ENCODE measurements around the gene SERPINA3.

Gene SERPINA3

DNA sequence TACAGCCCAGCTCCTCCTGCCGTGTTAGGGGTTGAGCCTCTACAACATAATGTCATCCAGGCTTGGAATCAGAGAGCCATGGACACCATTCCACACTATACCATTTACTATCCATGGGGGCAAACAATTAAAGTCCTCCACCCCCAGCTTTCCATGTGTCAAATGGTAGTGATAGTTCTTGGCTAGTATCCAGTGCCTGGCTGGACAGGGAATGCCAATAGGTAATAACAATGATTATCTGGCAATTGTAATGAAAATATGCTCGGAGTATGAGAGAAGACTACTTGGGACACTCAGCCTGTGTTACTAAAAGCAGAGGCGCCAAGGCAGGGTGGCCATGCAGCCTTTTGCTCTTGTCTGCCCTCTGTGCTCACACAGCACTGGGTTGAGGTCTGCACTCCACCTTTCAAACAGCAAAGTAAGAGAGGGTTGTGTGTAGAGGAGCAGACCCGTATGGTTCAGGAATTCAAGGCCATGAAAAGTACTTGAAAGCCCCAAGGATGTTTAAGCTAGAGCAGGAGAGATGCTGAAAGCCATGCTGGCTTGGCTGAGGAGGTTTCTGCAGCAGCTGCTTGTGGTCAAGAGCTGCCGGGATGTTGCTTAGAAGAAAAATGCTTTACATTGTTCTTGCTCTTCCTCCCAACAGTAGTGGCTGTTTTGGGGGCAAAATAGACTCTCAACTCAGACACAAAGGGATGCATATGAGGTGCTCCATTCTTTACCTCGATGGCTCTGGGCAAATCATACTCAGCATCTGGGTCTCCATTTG is 10.6 kb downstream of the SERPINA3 start:
- Histone ChIP-seq H3K4me3 (ENCODE audit: low read depth, low read length) (no peak overlapping the region), H3K9ac (ENCODE audit: low read length) (no peak overlapping the region), H3K9me3 (ENCODE audit: control insufficient read depth, insufficient read depth, low read depth, low read length) (peaks cover 22% of the 10 kb centered on the region), H3K4me1 (ENCODE audit: control insufficient read depth, insufficient read depth, low read length) (no peaks in the 10 kb centered on the region), H3K27ac (ENCODE audit: low read depth, low read length) (no peak overlapping the region), H3K27me3 (ENCODE audit: control insufficient read depth, insufficient read depth, low read length) (peaks cover 22% of the 10 kb centered on the region; the same call in 1 of the 2 replicates), H3K36me3 (ENCODE audit: control insufficient read depth, insufficient read depth, low read length) (no peaks in the 10 kb centered on the region)

DNA sequence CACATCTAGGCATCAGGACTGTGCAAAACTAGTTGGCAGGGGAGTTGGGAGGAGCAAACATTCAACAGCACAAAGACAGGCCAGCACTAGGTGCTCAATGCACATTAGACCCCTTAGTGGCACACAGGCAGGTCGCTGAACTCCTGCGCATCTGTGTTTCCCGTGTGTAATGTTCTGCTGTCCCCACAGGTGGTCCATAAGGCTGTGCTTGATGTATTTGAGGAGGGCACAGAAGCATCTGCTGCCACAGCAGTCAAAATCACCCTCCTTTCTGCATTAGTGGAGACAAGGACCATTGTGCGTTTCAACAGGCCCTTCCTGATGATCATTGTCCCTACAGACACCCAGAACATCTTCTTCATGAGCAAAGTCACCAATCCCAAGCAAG is 11.2 kb downstream of the SERPINA3 start:
- Histone ChIP-seq H3K4me1 (ENCODE audit: control insufficient read depth, insufficient read depth, low read length) (no peaks in the 10 kb centered on the region), H3K9me3 (ENCODE audit: control insufficient read depth, insufficient read depth, low read depth, low read length) (peaks cover 17% of the 10 kb centered on the region), H3K4me3 (ENCODE audit: low read depth, low read length) (no peak overlapping the region), H3K9ac (ENCODE audit: low read length) (no peak overlapping the region), H3K36me3 (ENCODE audit: control insufficient read depth, insufficient read depth, low read length) (no peaks in the 10 kb centered on the region), H3K27ac (ENCODE audit: low read depth, low read length) (no peak overlapping the region), H3K27me3 (ENCODE audit: control insufficient read depth, insufficient read depth, low read length) (peaks cover 22% of the 10 kb centered on the region; the same call in 1 of the 2 replicates)

- H3K4me1 ChIP-seq (ENCODE audit: control insufficient read depth, insufficient read depth, low read length): no peaks in the 10 kb centered on the region
- no peak overlapping the region for H3K27ac ChIP-seq (ENCODE audit: low read depth, low read length)
- H3K9me3 ChIP-seq (ENCODE audit: control insufficient read depth, insufficient read depth, low read depth, low read length): peaks cover 11% of the 10 kb centered on the region
- no peak overlapping the region for H3K4me3 ChIP-seq (ENCODE audit: low read depth, low read length)
- H3K27me3 ChIP-seq (ENCODE audit: control insufficient read depth, insufficient read depth, low read length): peaks cover 24% of the 10 kb centered on the region; the same call in 1 of the 2 replicates
- no peaks in the 10 kb centered on the region for H3K36me3 ChIP-seq (ENCODE audit: control insufficient read depth, insufficient read depth, low read length)
- no peak overlapping the region for H3K9ac ChIP-seq (ENCODE audit: low read length)
Measured at GRCh38 chr14:94623856-94624499, 11.8 kb downstream of the SERPINA3 start.

- Histone ChIP-seq H3K4me3 (ENCODE audit: low read depth, low read length) (no peak overlapping the region), H3K4me1 (ENCODE audit: control insufficient read depth, insufficient read depth, low read length) (no peaks in the 10 kb centered on the region)
Measured at GRCh38 chr14:94624537-94625352, 12.6 kb downstream of the SERPINA3 start.

GRCh38 chr14:94625353-94625635 is 13.1 kb downstream of the SERPINA3 start:
- no peaks in the 10 kb centered on the region for H3K9me3 ChIP-seq (ENCODE audit: control insufficient read depth, insufficient read depth, low read depth, low read length)
- H3K36me3 ChIP-seq (ENCODE audit: control insufficient read depth, insufficient read depth, low read length): no peaks in the 10 kb centered on the region
- H3K9ac ChIP-seq (ENCODE audit: low read length): no peak overlapping the region
- H3K4me1 ChIP-seq (ENCODE audit: control insufficient read depth, insufficient read depth, low read length): no peaks in the 10 kb centered on the region
- no peak overlapping the region for H3K27ac ChIP-seq (ENCODE audit: low read depth, low read length)
- no peak overlapping the region for H3K4me3 ChIP-seq (ENCODE audit: low read depth, low read length)
- peaks cover 28% of the 10 kb centered on the region for H3K27me3 ChIP-seq (ENCODE audit: control insufficient read depth, insufficient read depth, low read length)

More at GRCh38 chr14:94624537-94625352, 12.6 kb downstream of the SERPINA3 start:
- H3K27ac ChIP-seq (ENCODE audit: low read depth, low read length): no peak overlapping the region
- no peak overlapping the region for H3K9ac ChIP-seq (ENCODE audit: low read length)
- peaks cover 28% of the 10 kb centered on the region for H3K27me3 ChIP-seq (ENCODE audit: control insufficient read depth, insufficient read depth, low read length)
- H3K9me3 ChIP-seq (ENCODE audit: control insufficient read depth, insufficient read depth, low read depth, low read length): peaks cover 3% of the 10 kb centered on the region; the same call in 1 of the 2 replicates
- no peaks in the 10 kb centered on the region for H3K36me3 ChIP-seq (ENCODE audit: control insufficient read depth, insufficient read depth, low read length)

GRCh38 chr14:94628578-94628977 is 16.4 kb downstream of the SERPINA3 start:
- peaks cover 5% of the 10 kb centered on the region; the same call in 1 of the 2 replicates for H3K9me3 ChIP-seq (ENCODE audit: control insufficient read depth, insufficient read depth, low read depth, low read length)
- no peak overlapping the region for H3K9ac ChIP-seq (ENCODE audit: low read length)
- H3K27ac ChIP-seq (ENCODE audit: low read depth, low read length): no peak overlapping the region
- no peak overlapping the region for H3K4me3 ChIP-seq (ENCODE audit: low read depth, low read length)
- no peaks in the 10 kb centered on the region for H3K36me3 ChIP-seq (ENCODE audit: control insufficient read depth, insufficient read depth, low read length)
- peaks cover 28% of the 10 kb centered on the region for H3K27me3 ChIP-seq (ENCODE audit: control insufficient read depth, insufficient read depth, low read length)
- H3K4me1 ChIP-seq (ENCODE audit: control insufficient read depth, insufficient read depth, low read length): no peaks in the 10 kb centered on the region

DNA sequence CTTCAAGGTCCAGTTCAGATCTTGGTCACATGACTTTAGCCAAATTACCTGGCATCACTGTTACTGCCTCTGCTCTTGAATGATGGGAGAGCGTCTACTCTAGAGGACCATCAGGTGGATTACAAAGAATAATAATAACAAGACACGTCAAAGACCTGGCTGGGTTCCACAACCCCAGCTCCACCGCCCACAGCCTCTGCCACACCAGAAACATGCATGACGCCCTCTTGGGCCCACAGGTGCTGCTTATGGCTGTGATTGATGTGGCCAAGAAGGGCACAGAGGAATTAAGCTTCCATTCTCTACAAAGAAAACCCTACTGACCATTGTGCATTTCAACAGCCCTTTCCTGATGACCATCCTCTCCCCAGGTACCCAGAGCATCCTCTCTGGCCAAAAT is 18.2 kb downstream of the SERPINA3 start:
- H3K27me3 ChIP-seq (ENCODE audit: control insufficient read depth, insufficient read depth, low read length): peaks cover 10% of the 10 kb centered on the region
- H3K27ac ChIP-seq (ENCODE audit: low read depth, low read length): no peak overlapping the region
- no peaks in the 10 kb centered on the region for H3K4me1 ChIP-seq (ENCODE audit: control insufficient read depth, insufficient read depth, low read length)
- no peak overlapping the region for H3K4me3 ChIP-seq (ENCODE audit: low read depth, low read length)
- H3K9me3 ChIP-seq (ENCODE audit: control insufficient read depth, insufficient read depth, low read depth, low read length): peaks cover 5% of the 10 kb centered on the region; the same call in 1 of the 2 replicates
- no peak overlapping the region for H3K9ac ChIP-seq (ENCODE audit: low read length)
- H3K36me3 ChIP-seq (ENCODE audit: control insufficient read depth, insufficient read depth, low read length): no peaks in the 10 kb centered on the region

DNA sequence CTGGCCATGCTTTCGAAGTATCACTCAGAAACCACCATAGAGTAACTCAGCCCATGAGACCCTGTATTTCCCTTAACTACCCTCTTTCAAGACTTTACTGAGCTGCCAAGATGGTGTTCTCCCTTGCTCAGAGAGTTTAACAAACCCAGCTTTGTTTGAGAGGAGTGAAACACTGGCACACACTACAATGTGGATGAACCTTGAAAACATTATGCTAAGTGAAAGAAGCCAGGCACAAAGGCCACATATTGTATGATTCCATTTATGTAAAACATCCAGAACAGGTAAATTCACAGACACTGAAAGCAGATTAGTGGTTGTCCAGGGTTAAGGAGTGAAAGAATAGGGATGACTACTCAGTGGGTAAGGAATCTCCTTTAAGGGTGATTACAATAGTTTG is 18.9 kb downstream of the SERPINA3 start:
- Histone ChIP-seq H3K9me3 (ENCODE audit: control insufficient read depth, insufficient read depth, low read depth, low read length) (peaks cover 5% of the 10 kb centered on the region; the same call in 1 of the 2 replicates), H3K4me3 (ENCODE audit: low read depth, low read length) (no peak overlapping the region), H3K4me1 (ENCODE audit: control insufficient read depth, insufficient read depth, low read length) (no peaks in the 10 kb centered on the region), H3K27me3 (ENCODE audit: control insufficient read depth, insufficient read depth, low read length) (peaks cover 6% of the 10 kb centered on the region), H3K36me3 (ENCODE audit: control insufficient read depth, insufficient read depth, low read length) (no peaks in the 10 kb centered on the region), H3K9ac (ENCODE audit: low read length) (no peak overlapping the region), H3K27ac (ENCODE audit: low read depth, low read length) (no peak overlapping the region)

GRCh38 chr14:94631536-94632304 is 19.5 kb downstream of the SERPINA3 start:
- Histone ChIP-seq H3K9ac (ENCODE audit: low read length) (no peak overlapping the region), H3K36me3 (ENCODE audit: control insufficient read depth, insufficient read depth, low read length) (no peaks in the 10 kb centered on the region), H3K9me3 (ENCODE audit: control insufficient read depth, insufficient read depth, low read depth, low read length) (peaks cover 5% of the 10 kb centered on the region; the same call in 1 of the 2 replicates), H3K27ac (ENCODE audit: low read depth, low read length) (no peak overlapping the region), H3K4me3 (ENCODE audit: low read depth, low read length) (no peak overlapping the region), H3K4me1 (ENCODE audit: control insufficient read depth, insufficient read depth, low read length) (no peaks in the 10 kb centered on the region), H3K27me3 (ENCODE audit: control insufficient read depth, insufficient read depth, low read length) (peaks cover 6% of the 10 kb centered on the region)

- H3K27ac ChIP-seq (ENCODE audit: low read depth, low read length): no peak overlapping the region
- H3K4me3 ChIP-seq (ENCODE audit: low read depth, low read length): no peak overlapping the region
- no peaks in the 10 kb centered on the region for H3K36me3 ChIP-seq (ENCODE audit: control insufficient read depth, insufficient read depth, low read length)
- H3K27me3 ChIP-seq (ENCODE audit: control insufficient read depth, insufficient read depth, low read length): peaks cover 6% of the 10 kb centered on the region
- peaks cover 5% of the 10 kb centered on the region; the same call in 1 of the 2 replicates for H3K9me3 ChIP-seq (ENCODE audit: control insufficient read depth, insufficient read depth, low read depth, low read length)
- H3K4me1 ChIP-seq (ENCODE audit: control insufficient read depth, insufficient read depth, low read length): no peaks in the 10 kb centered on the region
- no peak overlapping the region for H3K9ac ChIP-seq (ENCODE audit: low read length)
Measured at GRCh38 chr14:94632305-94632590, 20.1 kb downstream of the SERPINA3 start.

Measured in HUES6 (cell line).